HG03139 (cell line): Measurements from ENCODE around the gene ALG14.
"Not testable (repeated sequence)": the region's sequence is repeated elsewhere in the genome, so short reads cannot be mapped to it uniquely, and the experiment has no call there.

Experiments
- ATAC-seq: cut with Tn5 transposase; IDR thresholded peaks from one replicate; pipeline ENCODE4 v1.9.1; 2021; ENCODE audit not compliant: unreplicated experiment

ALG14 gene

GRCh38 chr1:94958081-94958480, 114.7 kb downstream of the ALG14 start:
- ATAC-seq = no peak

- no peak for ATAC-seq
Measured at GRCh38 chr1:94955767-94956632, 116.8 kb downstream of the ALG14 start.

GRCh38 chr1:94954263-94955220, 118.2 kb downstream of the ALG14 start:
- ATAC-seq = no peak

- ATAC-seq = no peak
Measured at GRCh38 chr1:94953746-94954145, 119.0 kb downstream of the ALG14 start.

GRCh38 chr1:94953107-94953506, 119.6 kb downstream of the ALG14 start:
- no peak for ATAC-seq

- ATAC-seq = no peak
Measured at GRCh38 chr1:94952539-94952938, 120.2 kb downstream of the ALG14 start.

GRCh38 chr1:94951509-94952208, 121.1 kb downstream of the ALG14 start:
- ATAC-seq = no peak

- ATAC-seq = no peak
Measured at GRCh38 chr1:94951046-94951445, 121.7 kb downstream of the ALG14 start.

GRCh38 chr1:94949681-94950661, 122.8 kb downstream of the ALG14 start:
- ATAC-seq = no peak

GRCh38 chr1:94947437-94947836, 125.3 kb downstream of the ALG14 start:
- no peak for ATAC-seq

- no peak for ATAC-seq
Measured at GRCh38 chr1:94946886-94947285, 125.9 kb downstream of the ALG14 start.

GRCh38 chr1:94942171-94943128, 130.3 kb downstream of the ALG14 start:
- ATAC-seq = no peak

- ATAC-seq = not testable (repeated sequence)
Measured at GRCh38 chr1:94941480-94941879, 131.3 kb downstream of the ALG14 start.

- no peak for ATAC-seq
Measured at GRCh38 chr1:94940738-94941137, 132.0 kb downstream of the ALG14 start.

- no peak for ATAC-seq
Measured at GRCh38 chr1:94937820-94938219, 134.9 kb downstream of the ALG14 start.

GRCh38 chr1:94936861-94937620, 135.7 kb downstream of the ALG14 start:
- no peak for ATAC-seq

GRCh38 chr1:94935476-94935875, 137.3 kb downstream of the ALG14 start:
- no peak for ATAC-seq

- ATAC-seq = no peak
Measured at GRCh38 chr1:94935034-94935433, 137.7 kb downstream of the ALG14 start.
